Measurements from ENCODE around the gene PSME1. TPM values are rescaled to one million over a fixed set of nuclear protein-coding genes. Genes with fewer than 3 reads are reported as not detected.

Gene PSME1
- total RNA-seq, 4 donors from 2014 or later, result 81.0 to 175 (median 131) TPM

DNA sequence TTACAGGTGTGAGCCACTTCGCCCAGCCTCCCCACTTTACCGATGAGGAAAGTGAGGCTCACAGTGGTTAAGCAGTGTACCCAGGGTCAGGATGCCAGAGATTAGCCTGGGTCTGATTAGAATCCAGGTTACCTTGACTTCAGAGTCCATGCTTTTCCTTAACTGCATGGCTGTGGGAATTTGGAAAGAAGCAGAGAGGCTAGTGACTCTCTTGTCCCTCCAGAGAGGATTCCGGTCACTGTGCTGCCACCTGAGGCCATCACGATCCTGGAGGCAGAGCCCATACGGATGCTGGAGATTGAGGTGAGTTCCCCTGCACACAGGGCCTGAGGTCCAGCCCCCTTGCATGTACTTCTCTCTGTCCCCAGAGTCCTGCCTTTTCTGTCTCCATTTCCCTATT lies 40.6 kb downstream of the PSME1 start:
- H3K36me3 ChIP-seq, result no peaks in the 10 kb centered on the region
- H3K9me3 ChIP-seq, result no peaks in the 10 kb centered on the region
- intact Hi-C loops (cut with DNase I; ENCODE audit: low total_unique reads), result no loop called here
- no peak for TF ChIP-seq POLR2A (IDR thresholded peaks at IDR 0.05)
- TF ChIP-seq, protein P1, sequence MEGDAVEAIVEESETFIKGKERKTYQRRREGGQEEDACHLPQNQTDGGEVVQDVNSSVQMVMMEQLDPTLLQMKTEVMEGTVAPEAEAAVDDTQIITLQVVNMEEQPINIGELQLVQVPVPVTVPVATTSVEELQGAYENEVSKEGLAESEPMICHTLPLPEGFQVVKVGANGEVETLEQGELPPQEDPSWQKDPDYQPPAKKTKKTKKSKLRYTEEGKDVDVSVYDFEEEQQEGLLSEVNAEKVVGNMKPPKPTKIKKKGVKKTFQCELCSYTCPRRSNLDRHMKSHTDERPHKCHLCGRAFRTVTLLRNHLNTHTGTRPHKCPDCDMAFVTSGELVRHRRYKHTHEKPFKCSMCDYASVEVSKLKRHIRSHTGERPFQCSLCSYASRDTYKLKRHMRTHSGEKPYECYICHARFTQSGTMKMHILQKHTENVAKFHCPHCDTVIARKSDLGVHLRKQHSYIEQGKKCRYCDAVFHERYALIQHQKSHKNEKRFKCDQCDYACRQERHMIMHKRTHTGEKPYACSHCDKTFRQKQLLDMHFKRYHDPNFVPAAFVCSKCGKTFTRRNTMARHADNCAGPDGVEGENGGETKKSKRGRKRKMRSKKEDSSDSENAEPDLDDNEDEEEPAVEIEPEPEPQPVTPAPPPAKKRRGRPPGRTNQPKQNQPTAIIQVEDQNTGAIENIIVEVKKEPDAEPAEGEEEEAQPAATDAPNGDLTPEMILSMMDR (IDR thresholded peaks at IDR 0.05), result no peak
- H3K4me1 ChIP-seq, result no peaks in the 10 kb centered on the region
- no peak for DNase-seq
- H3K27me3 ChIP-seq, result no peaks in the 10 kb centered on the region
- no peak overlapping the region for H3K4me3 ChIP-seq
- H3K27ac ChIP-seq, result no peak overlapping the region

DNA sequence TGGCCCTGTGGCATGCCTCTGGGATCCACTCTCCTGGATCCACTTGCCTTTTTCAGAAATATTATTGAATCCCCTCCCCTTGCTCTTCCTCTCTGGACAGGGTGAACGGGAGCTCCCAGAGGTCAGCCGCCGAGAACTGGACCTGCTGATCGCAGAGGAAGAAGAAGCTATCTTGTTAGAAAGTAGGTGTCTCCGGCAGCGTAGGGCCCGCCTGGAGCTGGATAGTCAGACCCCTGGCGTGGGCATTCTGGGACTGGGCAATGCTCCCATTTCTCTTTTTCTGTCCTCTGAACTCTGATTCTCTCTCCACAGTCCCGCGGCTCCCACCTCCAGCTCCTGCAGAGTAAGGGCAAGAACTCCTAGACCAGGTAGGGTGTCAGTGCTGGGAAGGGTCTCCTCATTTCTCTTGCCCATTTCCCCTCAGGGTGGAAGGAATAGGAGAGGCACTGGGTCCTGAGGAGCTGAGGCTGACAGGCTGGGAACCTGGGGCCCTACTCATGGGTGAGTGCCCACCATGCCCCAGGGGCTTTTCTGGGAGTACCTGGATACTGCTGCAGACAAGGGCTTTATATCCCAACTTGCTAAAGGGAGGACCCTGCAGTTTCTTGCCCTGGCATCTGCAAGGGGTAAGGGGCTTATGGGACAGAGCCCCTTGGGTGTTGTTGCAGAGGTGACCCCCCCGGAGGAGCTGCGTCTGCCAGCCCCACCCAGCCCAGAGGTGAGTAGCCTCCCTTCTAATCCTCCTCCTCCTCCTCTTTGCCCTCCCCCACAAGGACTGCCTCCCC lies 41.2 kb downstream of the PSME1 start:
- H3K4me1 ChIP-seq, result no peaks in the 10 kb centered on the region
- no peaks in the 10 kb centered on the region for H3K27me3 ChIP-seq
- intact Hi-C loops (cut with DNase I; ENCODE audit: low total_unique reads), result no loop called here
- no peaks in the 10 kb centered on the region for H3K9me3 ChIP-seq
- no peak for DNase-seq
- H3K27ac ChIP-seq, result no peak overlapping the region
- TF ChIP-seq, protein P1 (IDR thresholded peaks at IDR 0.05), result no peak
- no peak for TF ChIP-seq POLR2A (IDR thresholded peaks at IDR 0.05)
- H3K36me3 ChIP-seq, result no peaks in the 10 kb centered on the region
- no peak overlapping the region for H3K4me3 ChIP-seq

DNA sequence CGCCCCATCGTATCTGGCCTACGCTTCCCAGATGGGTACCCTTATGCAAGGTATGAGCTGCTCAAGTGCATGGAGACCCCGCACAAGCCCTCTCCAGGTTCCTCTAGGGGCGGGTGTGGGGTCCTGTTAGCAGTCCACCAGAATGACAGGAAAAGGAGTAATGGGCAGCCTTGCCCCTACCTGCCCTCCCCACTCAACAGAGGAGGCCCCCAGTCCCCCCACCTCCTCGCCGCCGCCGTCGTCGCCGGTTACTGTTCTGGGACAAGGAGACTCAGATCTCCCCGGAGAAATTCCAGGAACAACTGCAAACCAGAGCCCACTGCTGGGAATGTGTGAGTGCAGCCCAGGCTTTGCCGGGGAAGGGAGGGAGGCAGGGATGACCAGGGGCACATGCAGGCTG lies 41.9 kb downstream of the PSME1 start:
- Histone ChIP-seq H3K9me3 (no peaks in the 10 kb centered on the region), H3K4me3 (no peak overlapping the region), H3K27me3 (no peaks in the 10 kb centered on the region), H3K27ac (no peak overlapping the region), H3K4me1 (no peaks in the 10 kb centered on the region), H3K36me3 (no peaks in the 10 kb centered on the region)
- no peak for DNase-seq
- no peak for TF ChIP-seq POLR2A (IDR thresholded peaks at IDR 0.05)
- TF ChIP-seq, protein P1 (IDR thresholded peaks at IDR 0.05), result no peak
- intact Hi-C loops (cut with DNase I; ENCODE audit: low total_unique reads), result no loop called here

DNA sequence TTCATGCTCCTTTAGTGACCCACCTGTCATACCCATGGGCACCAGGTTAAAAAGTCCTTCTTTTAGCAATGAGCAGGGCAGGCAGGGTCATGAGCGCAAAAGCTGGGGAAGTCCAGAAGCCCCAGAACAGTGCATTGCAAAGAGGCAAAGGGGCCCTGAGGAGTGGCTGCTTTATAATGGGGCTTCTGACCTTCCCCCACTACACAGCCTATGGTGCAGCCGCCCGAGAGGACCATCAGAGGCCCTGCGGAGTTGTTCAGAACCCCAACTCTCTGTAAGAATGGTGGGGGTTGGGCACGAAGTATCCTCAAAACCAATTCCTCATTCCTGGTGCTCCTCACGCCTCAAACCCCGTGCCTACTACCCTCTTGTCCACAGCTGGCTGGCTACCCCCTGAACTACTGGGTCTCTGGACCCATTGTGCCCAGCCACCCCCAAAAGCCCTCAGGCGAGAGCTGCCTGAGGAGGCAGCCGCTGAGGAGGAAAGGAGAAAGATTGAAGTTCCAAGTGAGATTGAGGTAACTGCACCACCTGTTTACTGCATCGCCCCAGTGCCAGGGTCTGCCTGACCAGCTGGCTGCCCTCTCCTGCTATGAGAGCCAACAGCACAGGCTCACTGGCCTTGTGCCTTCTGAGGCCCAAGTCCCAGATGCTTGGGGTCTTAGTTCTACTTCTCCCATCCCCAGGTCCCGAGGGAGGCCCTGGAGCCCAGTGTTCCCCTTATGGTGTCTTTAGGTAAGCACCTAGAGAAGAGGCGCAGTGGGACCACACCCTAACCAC lies 42.6 kb downstream of the PSME1 start:
- DNase-seq, result no peak
- Histone ChIP-seq H3K27ac (peak overlapping the region in 1 of 2 donors; percentile 78), H3K27me3 (no peaks in the 10 kb centered on the region), H3K9me3 (no peaks in the 10 kb centered on the region), H3K4me3 (no peak overlapping the region), H3K36me3 (no peaks in the 10 kb centered on the region), H3K4me1 (no peaks in the 10 kb centered on the region)
- TF ChIP-seq POLR2A (IDR thresholded peaks at IDR 0.05), result no peak
- TF ChIP-seq, protein P1 (IDR thresholded peaks at IDR 0.05), result no peak
- intact Hi-C loops (cut with DNase I; ENCODE audit: low total_unique reads), result no loop called here
